Neural progenitor cell (in vitro differentiated cells): ENCODE results near the gene ATP10A. TPM values are rescaled to one million over a fixed set of nuclear protein-coding genes. Genes with fewer than 3 reads are reported as not detected.

Experiments
- DNase-seq: peaks from one replicate; pipeline ENCODE4 v3.0.0-alpha.2; 2016; ENCODE audit warnings: low spot score
- H2AFZ ChIP-seq: fragments of 200-600 bp; sonication (generic); replicated peaks from 2 replicates; pipeline ENCODE4 v1.6.1; 2016; ENCODE audit warnings: antibody characterized with exemption
- H3F3A ChIP-seq: fragments of 200-600 bp; sonication (generic); 2 replicates; pipeline ENCODE4 v1.6.1; 2016; ENCODE audit warnings: antibody characterized with exemption, low read depth
- H3K27ac ChIP-seq: fragments of 200-600 bp; sonication (generic); 2 replicates; pipeline ENCODE4 v1.5.1; 2016; ENCODE audit warnings: mild to moderate bottlenecking
- H3K27me3 ChIP-seq: fragments of 200-600 bp; sonication (generic); 2 replicates; pipeline ENCODE4 v1.6.1; 2016; ENCODE audit warnings: mild to moderate bottlenecking, moderate library complexity
- H3K36me3 ChIP-seq: fragments of 200-600 bp; sonication (generic); 2 replicates; pipeline ENCODE4 v1.5.1; 2016
- H3K4me1 ChIP-seq: fragments of 200-600 bp; sonication (generic); 2 replicates; pipeline ENCODE4 v1.6.1; 2016; ENCODE audit warnings: mixed run types
- H3K4me2 ChIP-seq: fragments of 200-600 bp; sonication (generic); 2 replicates; pipeline ENCODE4 v1.6.1; 2016
- H3K4me3 ChIP-seq: fragments of 200-600 bp; sonication (generic); 2 replicates; pipeline ENCODE4 v1.5.1; 2016
- H3K79me2 ChIP-seq: fragments of 200-600 bp; sonication (generic); 2 replicates; pipeline ENCODE4 v1.6.1; 2016; ENCODE audit warnings: low read depth
- H3K9ac ChIP-seq: fragments of 200-600 bp; sonication (generic); 2 replicates; pipeline ENCODE4 v1.6.1; 2016
- H3K9me3 ChIP-seq: fragments of 200-600 bp; sonication (generic); 2 replicates; pipeline ENCODE4 v1.5.1; 2016; ENCODE audit warnings: low read depth
- H4K20me1 ChIP-seq: fragments of 200-600 bp; sonication (generic); 2 replicates; pipeline ENCODE4 v1.6.1; 2016; ENCODE audit warnings: low read depth
- H3K27ac Mint-ChIP-seq: 3 replicates; pipeline ENCODE4 v1.8.0; 2021; ENCODE audit warnings: mixed read lengths
- H3K27me3 Mint-ChIP-seq: 2 replicates; pipeline ENCODE4 v1.8.0; 2022; ENCODE audit warnings: low read depth, mild to moderate bottlenecking, inconsistent platforms, moderate library complexity, mixed read lengths; ENCODE audit not compliant: insufficient read depth
- H3K36me3 Mint-ChIP-seq: 3 replicates; pipeline ENCODE4 v1.8.0; 2021; ENCODE audit warnings: mixed read lengths
- H3K4me1 Mint-ChIP-seq: 3 replicates; pipeline ENCODE4 v1.8.0; 2021; ENCODE audit warnings: mixed read lengths
- H3K4me3 Mint-ChIP-seq: 3 replicates; pipeline ENCODE4 v1.8.0; 2021; ENCODE audit warnings: mild to moderate bottlenecking, moderate library complexity, mixed read lengths
- H3K9me3 Mint-ChIP-seq: 3 replicates; pipeline ENCODE4 v1.8.0; 2020; ENCODE audit warnings: mixed read lengths
- EZH2 ChIP-seq: fragments of 200-600 bp; sonication (generic); IDR thresholded peaks from 2 replicates; pipeline ENCODE4 v1.6.1; 2017; ENCODE audit warnings: antibody characterized with exemption, mild to moderate bottlenecking, moderate library complexity
- EZH2phosphoT487 ChIP-seq: fragments of 200-600 bp; sonication (generic); IDR thresholded peaks from 2 replicates; pipeline ENCODE4 v1.6.1; 2017; ENCODE audit warnings: antibody characterized with exemption
- total RNA-seq: library from RNA; depleted of rRNA; stranded (reverse); fragments of >200 nt; gene quantifications from 2 replicates; pipeline ENCODE4 v1.2.3, GENCODE V29; 2015; ENCODE audit warnings: low replicate concordance
- TF ChIP-seq, protein P1 (sequence below): fragments of 200-600 bp; sonication (generic); IDR thresholded peaks from 2 replicates; pipeline ENCODE4 v1.5.1; 2017; ENCODE audit warnings: antibody characterized with exemption, mild to moderate bottlenecking

Gene ATP10A
- total RNA-seq, 1 donor from 2014 or later = 0.32 TPM

DNA sequence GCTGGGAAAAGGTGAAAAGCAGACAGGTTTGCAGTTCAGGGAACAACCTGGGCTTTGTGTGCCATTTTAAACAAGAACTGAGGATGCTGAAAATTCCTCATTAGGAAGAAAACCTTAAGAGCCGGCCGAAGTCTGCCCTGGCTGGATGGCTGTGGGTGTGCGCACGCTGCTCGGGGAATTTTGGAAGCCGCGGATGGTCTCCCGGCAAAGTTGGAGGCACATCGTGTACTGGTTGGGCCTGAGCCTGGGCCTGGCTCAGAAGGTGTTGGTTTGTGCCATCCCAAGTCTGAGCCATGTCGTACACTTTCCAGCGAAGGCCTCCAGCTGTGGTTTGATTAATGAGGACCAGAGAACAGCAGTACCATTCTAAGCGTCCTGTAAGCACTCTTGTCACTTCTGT, 188.2 kb downstream of the ATP10A start:
- no peak overlapping the region for H2AFZ ChIP-seq
- no peaks in the 10 kb centered on the region for H3K27me3 ChIP-seq
- no peaks in the 10 kb centered on the region for H3K36me3 ChIP-seq
- no peak overlapping the region for H3K4me3 ChIP-seq
- no peaks in the 10 kb centered on the region for H4K20me1 ChIP-seq
- no peak overlapping the region for H3K4me3 Mint-ChIP-seq
- TF ChIP-seq, protein P1, sequence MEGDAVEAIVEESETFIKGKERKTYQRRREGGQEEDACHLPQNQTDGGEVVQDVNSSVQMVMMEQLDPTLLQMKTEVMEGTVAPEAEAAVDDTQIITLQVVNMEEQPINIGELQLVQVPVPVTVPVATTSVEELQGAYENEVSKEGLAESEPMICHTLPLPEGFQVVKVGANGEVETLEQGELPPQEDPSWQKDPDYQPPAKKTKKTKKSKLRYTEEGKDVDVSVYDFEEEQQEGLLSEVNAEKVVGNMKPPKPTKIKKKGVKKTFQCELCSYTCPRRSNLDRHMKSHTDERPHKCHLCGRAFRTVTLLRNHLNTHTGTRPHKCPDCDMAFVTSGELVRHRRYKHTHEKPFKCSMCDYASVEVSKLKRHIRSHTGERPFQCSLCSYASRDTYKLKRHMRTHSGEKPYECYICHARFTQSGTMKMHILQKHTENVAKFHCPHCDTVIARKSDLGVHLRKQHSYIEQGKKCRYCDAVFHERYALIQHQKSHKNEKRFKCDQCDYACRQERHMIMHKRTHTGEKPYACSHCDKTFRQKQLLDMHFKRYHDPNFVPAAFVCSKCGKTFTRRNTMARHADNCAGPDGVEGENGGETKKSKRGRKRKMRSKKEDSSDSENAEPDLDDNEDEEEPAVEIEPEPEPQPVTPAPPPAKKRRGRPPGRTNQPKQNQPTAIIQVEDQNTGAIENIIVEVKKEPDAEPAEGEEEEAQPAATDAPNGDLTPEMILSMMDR = no peak
- no peak for TF ChIP-seq EZH2
- no peak for TF ChIP-seq EZH2phosphoT487
- peaks cover 24% of the 10 kb centered on the region for H3K4me1 ChIP-seq
- H3K27me3 Mint-ChIP-seq = no peaks in the 10 kb centered on the region
- H3K4me2 ChIP-seq = no peak overlapping the region
- H3K4me1 Mint-ChIP-seq = peaks cover 47% of the 10 kb centered on the region
- no peak for DNase-seq
- H3K36me3 Mint-ChIP-seq = peaks cover 3% of the 10 kb centered on the region
- no peak overlapping the region for H3K27ac ChIP-seq
- H3K9ac ChIP-seq = no peak overlapping the region
- peaks cover 17% of the 10 kb centered on the region for H3F3A ChIP-seq
- peaks cover 3% of the 10 kb centered on the region for H3K9me3 Mint-ChIP-seq
- H3K27ac Mint-ChIP-seq = peak overlapping the region; percentile 21
- H3K9me3 ChIP-seq = no peaks in the 10 kb centered on the region
- H3K79me2 ChIP-seq = no peaks in the 10 kb centered on the region

DNA sequence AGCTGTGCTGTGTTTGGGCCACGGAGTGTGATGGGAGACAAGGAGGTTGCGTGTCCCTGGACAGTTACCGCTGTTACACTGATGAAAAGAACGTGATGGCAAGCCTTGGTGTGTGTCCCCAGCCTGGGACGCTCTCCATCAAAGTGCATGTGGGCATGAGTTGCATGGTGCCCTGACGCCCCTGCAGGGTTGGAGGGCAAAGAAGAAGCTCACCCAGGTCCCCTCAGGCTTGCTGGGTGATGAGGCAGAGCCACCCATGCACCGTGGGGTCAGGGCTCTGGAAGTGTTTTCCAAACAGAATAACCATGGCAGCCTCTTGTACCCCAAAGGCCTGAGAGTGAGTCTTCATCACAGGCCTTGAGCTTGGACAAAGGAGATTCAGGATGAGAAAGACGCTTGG, 189.2 kb downstream of the ATP10A start:
- peaks cover 2% of the 10 kb centered on the region for H3K9me3 Mint-ChIP-seq

DNA sequence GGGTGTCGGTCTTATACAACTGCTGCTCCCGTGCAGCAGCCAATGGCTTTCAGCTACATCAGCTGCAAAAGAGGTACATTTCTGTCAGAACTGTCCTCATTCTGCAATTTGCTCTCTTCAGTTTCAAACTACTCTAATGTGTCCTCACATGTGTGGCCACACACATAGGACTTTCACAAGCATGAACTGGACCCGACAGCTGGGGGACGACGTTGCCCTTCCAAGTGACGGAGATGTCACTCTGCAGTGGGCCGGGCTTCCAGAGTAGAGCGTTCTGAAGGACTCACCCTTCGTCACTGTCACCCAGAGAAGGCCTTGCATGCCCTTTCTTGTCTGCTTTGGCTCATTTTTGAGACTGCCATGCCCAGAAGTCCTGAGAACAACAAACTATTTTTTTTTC, 189.8 kb downstream of the ATP10A start:
- Histone ChIP-seq H3K9me3 (no peaks in the 10 kb centered on the region), H3K4me3 (no peak overlapping the region), H3K36me3 (no peaks in the 10 kb centered on the region), H3F3A (peaks cover 17% of the 10 kb centered on the region), H3K79me2 (no peaks in the 10 kb centered on the region), H3K27ac (no peak overlapping the region), H4K20me1 (no peaks in the 10 kb centered on the region), H3K4me2 (no peak overlapping the region), H3K4me1 (peaks cover 38% of the 10 kb centered on the region), H2AFZ (no peak overlapping the region), H3K27me3 (no peaks in the 10 kb centered on the region), H3K9ac (no peak overlapping the region)
- Mint-ChIP-seq H3K36me3 (no peaks in the 10 kb centered on the region), H3K4me1 (peaks cover 58% of the 10 kb centered on the region), H3K4me3 (no peak overlapping the region), H3K27me3 (no peaks in the 10 kb centered on the region), H3K9me3 (no peaks in the 10 kb centered on the region), H3K27ac (no peak overlapping the region)
- no peak for TF ChIP-seq EZH2phosphoT487
- no peak for TF ChIP-seq EZH2
- TF ChIP-seq, protein P1 = no peak
- no peak for DNase-seq

More for the DNA sequence above, 189.2 kb downstream of the ATP10A start:
- peaks cover 34% of the 10 kb centered on the region for H3K4me1 ChIP-seq
- H3K27me3 ChIP-seq = no peaks in the 10 kb centered on the region
- H3K4me3 Mint-ChIP-seq = no peak overlapping the region
- H3K27ac ChIP-seq = no peak overlapping the region
- H3K79me2 ChIP-seq = no peaks in the 10 kb centered on the region
- no peak for DNase-seq
- no peak overlapping the region for H3K4me3 ChIP-seq
- no peak overlapping the region for H3K27ac Mint-ChIP-seq
- no peak overlapping the region for H2AFZ ChIP-seq
- H4K20me1 ChIP-seq = no peaks in the 10 kb centered on the region
- TF ChIP-seq EZH2phosphoT487 (no peak), EZH2 (no peak)
- TF ChIP-seq, protein P1 = no peak
- no peaks in the 10 kb centered on the region for H3K27me3 Mint-ChIP-seq
- peaks cover 3% of the 10 kb centered on the region for H3K36me3 Mint-ChIP-seq
- H3F3A ChIP-seq = peaks cover 17% of the 10 kb centered on the region
- H3K4me1 Mint-ChIP-seq = peaks cover 56% of the 10 kb centered on the region
- no peaks in the 10 kb centered on the region for H3K36me3 ChIP-seq
- no peak overlapping the region for H3K9ac ChIP-seq
- no peak overlapping the region for H3K4me2 ChIP-seq
- no peaks in the 10 kb centered on the region for H3K9me3 ChIP-seq
